Right lobe of liver (tissue), 6 donors: ENCODE results near the gene SHOC2. TPM values are rescaled to one million over a fixed set of nuclear protein-coding genes. Genes with fewer than 3 reads are reported as not detected.

Experiments
- ATAC-seq, 4 donors: fragments of 200-7000 bp; cut with Tn5 transposase; one replicate each; pipeline ENCODE4 v1.9.1; 2020; ENCODE audit warnings: mild to moderate bottlenecking in 4 of 4, moderate library complexity in 4 of 4
- DNase-seq, 3 donors: peaks; one replicate each; pipeline ENCODE4 v3.0.0-alpha.2; 2020
- H3K27ac ChIP-seq, 3 donors: fragments of 200-600 bp; one replicate each; pipeline ENCODE4 v1.8.0; 2022
- H3K27me3 ChIP-seq, 2 donors: fragments of 200-600 bp; one replicate each; pipeline ENCODE4 v1.8.0; 2022
- H3K36me3 ChIP-seq, 4 donors: fragments of 200-600 bp; sonication (generic) in 1 of 4; one replicate each; pipeline versions ENCODE4 v1.5.1 to v1.8.0; 2017 to 2022; ENCODE audit warnings: control low read depth in 1 of 4
- H3K4me1 ChIP-seq, 4 donors: fragments of 200-600 bp; sonication (generic) in 1 of 4; one replicate each; pipeline versions ENCODE4 v1.5.1 to v1.8.0; 2017 to 2022; ENCODE audit warnings: control low read depth in 1 of 4
- H3K4me3 ChIP-seq, 3 donors: fragments of 200-600 bp; one replicate each; pipeline ENCODE4 v1.8.0; 2022
- H3K9me3 ChIP-seq, 4 donors: fragments of 200-600 bp; sonication (generic) in 1 of 4; one replicate each; pipeline versions ENCODE4 v1.5.1 to v1.8.0; 2017 to 2022; ENCODE audit warnings: control low read depth in 1 of 4
- CTCF ChIP-seq, 4 donors: fragments of 200-600 bp in 3 of 4; fragments of 450-650 bp in 1 of 4; IDR thresholded peaks; one replicate each; pipeline versions ENCODE4 v1.5.1 to v1.8.0; 2016 to 2022; ENCODE audit warnings: antibody characterized with exemption in 4 of 4, mild to moderate bottlenecking in 2 of 4
- POLR2A ChIP-seq: fragments of 450-650 bp; IDR thresholded peaks from one replicate; pipeline ENCODE4 v1.6.1; 2017; ENCODE audit warnings: antibody characterized with exemption, mild to moderate bottlenecking
- WGBS: methylation state at CpG from one replicate; pipeline ENCODE4 v1.1.6; 2018; ENCODE audit warnings: low coverage, low lambda C conversion rate; ENCODE audit not compliant: insufficient coverage; ENCODE audit errors: missing lambda C conversion rate; 5-methylcytosine and 5-hydroxymethylcytosine counted together
- intact Hi-C, 2 donors: fragments of 100-400 bp; cut with DNase I; formaldehyde crosslinking; loops; one replicate each; pipeline versions ENCODE4 v1.11.2 to v1.14.1; 2022
- total RNA-seq, 6 experiments: library from RNA; depleted of rRNA in 2 of 6; stranded (reverse); fragments of >200 nt in 2 of 6; fragmentation: NEBNext Ultra II Directional in 3 of 6; extraction: Animal tissue kit (Norgen Biotek cat#: 25700) in 3 of 6; gene quantifications; one replicate each; pipeline versions ENCODE4 v1.1.0 to v1.2.4, GENCODE V29; 2016 to 2023
- donor health status: DM: no; HTN: yes; CAD: no.
- donor health status: DM: no; HTN: no; CAD: no.
- donor health status: DM: no; HTN: no; CAD: no.
- donor health status: DM: no; HTN: yes; CAD: no.
- donor health status: DM: no; HTN: yes; CAD: no.

Gene SHOC2
- total RNA-seq, 6 experiments from 2014 or later: 16.0 to 28.6 (median 22.2) TPM

- no peak for DNase-seq
- Histone ChIP-seq H3K27me3 (no peaks in the 10 kb centered on the region), H3K36me3 (no peaks in the 10 kb centered on the region), H3K9me3 (no peaks in the 10 kb centered on the region), H3K4me3 (no peak overlapping the region), H3K4me1 (no peaks in the 10 kb centered on the region), H3K27ac (no peak overlapping the region)
- WGBS: 31% methylated on average over 1 of the region's 1 CpG
- intact Hi-C loops: no loop called here
- no peak for TF ChIP-seq POLR2A
- no peak for TF ChIP-seq CTCF (IDR thresholded peaks at IDR 0.05)
- no peak for ATAC-seq
These were observed 13.2 kb downstream of the SHOC2 start for GRCh38 chr10:110932505-110933180.

GRCh38 chr10:110936757-110937156 is 17.4 kb downstream of the SHOC2 start:
- WGBS: 98% methylated on average over 14 of the region's 18 CpGs
- intact Hi-C loops: no loop called here
- Histone ChIP-seq H3K4me1 (no peaks in the 10 kb centered on the region), H3K4me3 (no peak overlapping the region), H3K9me3 (no peaks in the 10 kb centered on the region), H3K36me3 (no peaks in the 10 kb centered on the region), H3K27ac (no peak overlapping the region), H3K27me3 (no peaks in the 10 kb centered on the region)
- TF ChIP-seq POLR2A: no peak
- no peak for TF ChIP-seq CTCF (IDR thresholded peaks at IDR 0.05)
- DNase-seq (no peak), ATAC-seq (no peak)

GRCh38 chr10:110939419-110939818 is 20.0 kb downstream of the SHOC2 start:
- Histone ChIP-seq H3K9me3 (no peaks in the 10 kb centered on the region), H3K27me3 (no peaks in the 10 kb centered on the region), H3K4me3 (no peak overlapping the region), H3K4me1 (no peaks in the 10 kb centered on the region), H3K27ac (no peak overlapping the region), H3K36me3 (no peaks in the 10 kb centered on the region)
- WGBS: 98% methylated on average over 4 of the region's 4 CpGs
- TF ChIP-seq CTCF (IDR thresholded peaks at IDR 0.05) (no peak), POLR2A (no peak)
- intact Hi-C loops: no loop called here
- ATAC-seq (no peak), DNase-seq (no peak)

- no peaks in the 10 kb centered on the region for H3K9me3 ChIP-seq
- intact Hi-C loops: no loop called here
- WGBS: 67% methylated on average over 5 of the region's 5 CpGs
- peak in 1 of 4 donors; percentile 37 for ATAC-seq
- no peaks in the 10 kb centered on the region for H3K27me3 ChIP-seq
- no peaks in the 10 kb centered on the region for H3K36me3 ChIP-seq
- DNase-seq: no peak
- H3K4me3 ChIP-seq: no peak overlapping the region
- H3K4me1 ChIP-seq: peaks cover 0 to 3% (median 0%) of the 10 kb centered on the region in 4 donors
- no peak overlapping the region for H3K27ac ChIP-seq
- no peak for TF ChIP-seq POLR2A
These were observed 25.5 kb downstream of the SHOC2 start for GRCh38 chr10:110944792-110945396.

- DNase-seq (no peak), ATAC-seq (no peak)
- no peaks in the 10 kb centered on the region for H3K36me3 ChIP-seq
- no peaks in the 10 kb centered on the region for H3K27me3 ChIP-seq
- H3K4me1 ChIP-seq: peaks cover 0 to 3% (median 0%) of the 10 kb centered on the region in 4 donors
- intact Hi-C loops: no loop called here
- H3K27ac ChIP-seq: no peak overlapping the region
- no peak overlapping the region for H3K4me3 ChIP-seq
- H3K9me3 ChIP-seq: no peaks in the 10 kb centered on the region
- WGBS: 100% methylated on average over 1 of the region's 1 CpG
- TF ChIP-seq POLR2A (no peak), CTCF (IDR thresholded peaks at IDR 0.05) (no peak)
These were observed 27.1 kb downstream of the SHOC2 start for GRCh38 chr10:110946496-110946895.
